PC-3 (cell line): ENCODE data around the gene ANKRD2. TPM values are rescaled to one million over a fixed set of nuclear protein-coding genes. Genes with fewer than 3 reads are reported as not detected.

Source experiments
- ATAC-seq: fragments of 200-7000 bp; cut with Tn5 transposase; 2 replicates; pipeline ENCODE4 v1.9.1; 2020; ENCODE audit warnings: mild to moderate bottlenecking, moderate library complexity
- BruUV-seq: library from RNA; stranded (reverse); fragments of 400-500 nt; replicated peaks from 2 replicates; lab custom pipeline; 2021; lab: Mats Ljungman, UMichigan
- CTCF ChIA-PET: fragments of 300-600 bp; sonication (Branson Sonifier 250); formaldehyde crosslinking; loops from one replicate; lab custom pipeline; 2022; ENCODE audit warnings: antibody characterized with exemption; lab: Charles Lee
- POLR2A ChIA-PET: fragments of 300-600 bp; sonication (Branson Sonifier 250); formaldehyde crosslinking; loops from one replicate; lab custom pipeline; 2022; ENCODE audit warnings: antibody characterized with exemption; ENCODE audit not compliant: unreplicated experiment; lab: Charles Lee
- DNase-seq: peaks from one replicate; pipeline ENCODE4 v3.0.0-alpha.2; 2015
- H2AFZ ChIP-seq: fragments of 300-600 bp; sonication (generic); 2 replicates; pipeline ENCODE4 v1.6.0; 2016; ENCODE audit warnings: antibody characterized with exemption, low read length
- H3F3A ChIP-seq: fragments of 300-600 bp; sonication (generic); one replicate; pipeline ENCODE4 v1.6.0; 2017; ENCODE audit warnings: antibody characterized with exemption, low read length, control low read depth, mild to moderate bottlenecking; ENCODE audit not compliant: unreplicated experiment
- H3K27ac ChIP-seq: fragments of 300-600 bp; sonication (generic); 2 replicates; pipeline ENCODE4 v1.5.1; 2016; ENCODE audit warnings: mild to moderate bottlenecking, low read length
- H3K27me3 ChIP-seq: fragments of 300-600 bp; sonication (generic); 2 replicates; pipeline ENCODE4 v1.6.1; 2016; ENCODE audit warnings: low read length, mixed read lengths
- H3K36me3 ChIP-seq: fragments of 300-600 bp; sonication (generic); 2 replicates; pipeline ENCODE4 v1.6.1; 2016; ENCODE audit warnings: low read depth, mixed run types, low read length, mixed read lengths
- H3K4me1 ChIP-seq: fragments of 300-600 bp; sonication (generic); 2 replicates; pipeline ENCODE4 v1.5.1; 2016; ENCODE audit warnings: low read length; ENCODE audit not compliant: insufficient read depth
- H3K4me2 ChIP-seq: fragments of 300-600 bp; sonication (generic); 2 replicates; pipeline ENCODE4 v1.6.0; 2016; ENCODE audit warnings: low read length
- H3K4me3 ChIP-seq: fragments of 300-600 bp; sonication (generic); 2 replicates; pipeline ENCODE4 v1.5.1; 2016; ENCODE audit warnings: mild to moderate bottlenecking, low read length, mixed read lengths
- H3K79me2 ChIP-seq: fragments of 300-600 bp; sonication (generic); 2 replicates; pipeline ENCODE4 v1.6.1; 2017; ENCODE audit warnings: low read length, mixed read lengths
- H3K9ac ChIP-seq: fragments of 300-600 bp; sonication (generic); 2 replicates; pipeline ENCODE4 v1.6.0; 2016; ENCODE audit warnings: mild to moderate bottlenecking, low read length
- H3K9me2 ChIP-seq: fragments of 300-600 bp; sonication (generic); replicated peaks from 2 replicates; pipeline ENCODE4 v1.6.1; 2016; ENCODE audit warnings: mixed run types, low read length, mixed read lengths
- H3K9me3 ChIP-seq: fragments of 300-600 bp; sonication (generic); 2 replicates; pipeline ENCODE4 v1.6.1; 2016; ENCODE audit warnings: low read length, mixed read lengths
- H4K20me1 ChIP-seq: fragments of 300-600 bp; sonication (generic); 2 replicates; pipeline ENCODE4 v1.6.1; 2016; ENCODE audit warnings: low read length, mixed read lengths
- CTCF ChIP-seq: fragments of 300-600 bp; sonication (generic); conservative IDR thresholded peaks from 2 replicates; pipeline ENCODE4 v1.5.1; 2017; ENCODE audit warnings: antibody characterized with exemption, low read depth, mild to moderate bottlenecking, low read length
- EZH2 ChIP-seq: fragments of 300-600 bp; sonication (generic); IDR thresholded peaks from one replicate; pipeline ENCODE4 v1.6.1; 2017; ENCODE audit warnings: antibody characterized with exemption, mild to moderate bottlenecking, low read length; ENCODE audit not compliant: unreplicated experiment
- EZH2phosphoT487 ChIP-seq: fragments of 300-600 bp; sonication (generic); IDR thresholded peaks from 2 replicates; pipeline ENCODE4 v1.6.1; 2018; ENCODE audit warnings: mild to moderate bottlenecking, antibody characterized with exemption, low read length, borderline replicate concordance
- intact Hi-C: fragments of 100-400 bp; cut with micrococcal nuclease; formaldehyde crosslinking; loops from 2 replicates; pipeline ENCODE4 v1.9.0; 2023
- total RNA-seq: library from RNA; depleted of rRNA; stranded (reverse); fragments of >200 nt; gene quantifications from 2 replicates; pipeline ENCODE4 v1.2.3, GENCODE V29; 2014

The ANKRD2 gene
- total RNA-seq, 1 experiment from 2014 or later, result 1.8 TPM

- peaks cover 38% of the 10 kb centered on the region for H3K4me1 ChIP-seq
- H3K4me2 ChIP-seq, result no peak overlapping the region
- H3K79me2 ChIP-seq, result no peaks in the 10 kb centered on the region
- no peaks in the 10 kb centered on the region for H4K20me1 ChIP-seq
- H3K9ac ChIP-seq, result no peak overlapping the region
- no peaks in the 10 kb centered on the region for H3K9me3 ChIP-seq
- no peak overlapping the region for H3K4me3 ChIP-seq
- peaks cover 4% of the 10 kb centered on the region for H3F3A ChIP-seq
- H3K27ac ChIP-seq, result no peak overlapping the region
- intact Hi-C loops, result no loop called here
- no peak for DNase-seq
- H2AFZ ChIP-seq, result no peak overlapping the region
- TF ChIP-seq EZH2 (no peak), EZH2phosphoT487 (no peak), CTCF (no peak)
- ATAC-seq, result no peak
- no peaks in the 10 kb centered on the region for H3K9me2 ChIP-seq
- ChIA-PET CTCF (no interaction called here), POLR2A (no interaction called here)
- no peaks in the 10 kb centered on the region for H3K36me3 ChIP-seq
- H3K27me3 ChIP-seq, result no peaks in the 10 kb centered on the region
- no TSS peak for BruUV-seq
Measured at GRCh38 chr10:97567891-97568290, 4.7 kb upstream of the ANKRD2 start.

GRCh38 chr10:97570146-97570788, 2.3 kb upstream of the ANKRD2 start:
- Histone ChIP-seq H3K4me3 (no peak overlapping the region), H3K36me3 (no peaks in the 10 kb centered on the region), H3K27me3 (no peaks in the 10 kb centered on the region), H2AFZ (no peak overlapping the region), H3K4me1 (peaks cover 50% of the 10 kb centered on the region), H3F3A (peaks cover 4% of the 10 kb centered on the region), H3K9me2 (no peaks in the 10 kb centered on the region), H3K79me2 (no peaks in the 10 kb centered on the region), H3K27ac (0 out of 2 replicates have a peak overlapping the region, but pooled peaks have one; percentile 49), H4K20me1 (no peaks in the 10 kb centered on the region), H3K4me2 (no peak overlapping the region), H3K9me3 (no peaks in the 10 kb centered on the region), H3K9ac (no peak overlapping the region)
- TF ChIP-seq EZH2phosphoT487, result no peak
- no peak for TF ChIP-seq CTCF
- no peak for TF ChIP-seq EZH2
- intact Hi-C loops, result no loop called here
- ChIA-PET POLR2A (no interaction called here), CTCF (no interaction called here)
- ATAC-seq (no peak), DNase-seq (no peak)
- no TSS peak for BruUV-seq

- Histone ChIP-seq H3F3A (peaks cover 4% of the 10 kb centered on the region), H3K9me2 (no peaks in the 10 kb centered on the region), H4K20me1 (no peaks in the 10 kb centered on the region), H3K27ac (peak overlapping the region; percentile 49), H3K4me1 (peaks cover 50% of the 10 kb centered on the region), H3K36me3 (no peaks in the 10 kb centered on the region), H3K4me2 (peak overlapping the region; percentile 67), H3K9ac (no peak overlapping the region), H3K9me3 (no peaks in the 10 kb centered on the region), H3K79me2 (no peaks in the 10 kb centered on the region), H3K4me3 (no peak overlapping the region), H2AFZ (no peak overlapping the region), H3K27me3 (no peaks in the 10 kb centered on the region)
- POLR2A ChIA-PET, result no interaction called here
- ATAC-seq (no peak), DNase-seq (no peak)
- intact Hi-C loops, result no loop called here
- TF ChIP-seq CTCF, result no peak
- TF ChIP-seq EZH2phosphoT487, result no peak
- no peak for TF ChIP-seq EZH2
- CTCF ChIA-PET, result interaction anchor here (0.5 to 1.7 kb wide), 2 partner anchors 42 to 47 kb away, joined by 9 to 10 read pairs; no protein-coding TSS in a partner anchor
- BruUV-seq, result TSS peak; percentile 63
Measured at GRCh38 chr10:97570789-97571471, 1.6 kb upstream of the ANKRD2 start.
